Measurements from ENCODE around the gene KRT36.

- TF ChIP-seq POLR2AphosphoS5 (IDR thresholded peaks at IDR 0.05) (no peak), CTCF (IDR thresholded peaks at IDR 0.05 in 8 of 11, conservative IDR thresholded peaks at IDR 0.05 in 3 of 11) (no peak), POLR2A (IDR thresholded peaks at IDR 0.05) (no peak)
These were observed 23.4 kb upstream of the KRT36 start for GRCh38 chr17:41513168-41513547.

Measured in spleen (tissue), 7 donors.